Measurements from ENCODE around the gene TNIK. TPM values are rescaled to one million over a fixed set of nuclear protein-coding genes. Genes with fewer than 3 reads are reported as not detected.

TNIK gene
- total and polyA plus RNA-seq, 2 of the 13 experiments (the other 11 are each of a cell fraction or from before 2014, with no cell fraction given) = 0.15 to 0.22 TPM

DNA sequence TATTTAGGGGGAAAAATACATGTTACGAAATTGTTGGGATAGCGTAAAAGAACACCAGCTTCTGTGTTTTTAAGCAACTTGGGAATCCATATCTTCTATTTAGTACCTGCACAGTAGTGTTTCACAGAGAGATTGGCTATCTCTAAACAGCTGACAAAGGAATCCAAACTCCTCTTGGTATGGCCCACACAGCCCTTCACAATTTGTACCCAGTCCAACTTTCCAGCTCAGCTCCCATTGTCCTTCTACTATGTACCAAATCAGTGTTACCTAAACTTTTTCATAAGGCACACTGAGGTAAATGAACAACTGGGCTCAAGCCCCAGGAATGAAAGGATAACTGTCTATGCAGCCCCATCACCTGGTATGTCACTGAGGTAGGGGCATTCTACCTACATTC is 61.9 kb downstream of the TNIK start (continued):
- TF ChIP-seq RXRA (CRISPR knock-in tag; IDR thresholded peaks at IDR 0.05) = no peak

DNA sequence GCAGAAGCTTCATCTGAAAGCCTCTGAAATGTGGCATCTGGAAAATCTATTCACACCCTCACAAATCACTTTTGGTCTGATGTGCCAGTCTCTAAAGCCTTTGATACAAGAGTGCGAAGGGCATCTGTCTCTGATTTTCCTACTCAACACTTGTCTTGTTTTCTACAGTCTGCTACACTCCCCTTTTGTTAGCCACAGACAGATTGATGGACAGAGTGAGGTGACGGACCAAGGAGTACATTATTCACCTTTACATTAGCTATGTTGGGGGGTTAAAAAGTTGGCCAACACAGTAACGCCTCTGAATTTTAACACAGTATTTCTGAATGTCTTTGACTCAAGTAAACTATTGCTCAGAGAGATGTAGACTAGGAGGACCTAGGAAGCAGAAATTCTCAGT is 63.1 kb downstream of the TNIK start:
- Histone ChIP-seq H3K27ac (ENCODE audit: extremely low read length, insufficient read depth, low read length) (no peak overlapping the region), H3K27me3 (ENCODE audit: control insufficient read depth in 1 of 2, insufficient read depth in 2 of 2, low read length in 2 of 2) (no peaks in the 10 kb centered on the region; a peak in 1 of 5 replicates), H3K79me2 (ENCODE audit: insufficient read depth, low read length) (no peaks in the 10 kb centered on the region), H3K9me3 (ENCODE audit: low read length) (no peaks in the 10 kb centered on the region), H3K4me2 (ENCODE audit: low read depth, low read length) (no peak overlapping the region), H2AFZ (ENCODE audit: low read length) (no peak overlapping the region), H3K4me1 (ENCODE audit: insufficient read depth, low read length) (0 out of 2 replicates have a peak, but pooled peaks cover 7% of the 10 kb centered on the region), H3K36me3 (replicated peaks in 1 of 2; ENCODE audit: control insufficient read depth in 1 of 2, insufficient read depth in 2 of 2, low read length in 2 of 2) (no peaks in the 10 kb centered on the region), H3K9ac (ENCODE audit: insufficient read depth, low read depth, low read length) (no peak overlapping the region), H4K20me1 (ENCODE audit: insufficient read depth, low read length) (no peaks in the 10 kb centered on the region), H3K4me3 (replicated peaks in 1 of 3; ENCODE audit: insufficient read depth in 1 of 3, low read depth in 2 of 3, low read length in 3 of 3) (no peak overlapping the region)
- intact Hi-C loops (cut with micrococcal nuclease; ENCODE audit: unreplicated experiment) (no loop called here), in situ Hi-C loops (cut with HindIII; ENCODE audit: extremely low pct_ligation_motif_present, low pct_unique_long_range_greater_than_20kb) (no loop called here)
- 47% methylated on average over 3 of the region's 3 CpGs for WGBS (ENCODE audit: low lambda C conversion rate)
- ATAC-seq (no peak), DNase-seq (ENCODE audit: low spot score) (no peak), FAIRE-seq (no peak)
- ChIA-PET POLR2A (no interaction called here), CTCF (ENCODE audit: low intra/inter-chr PET ratio, low total read pairs) (no interaction called here)
- TF ChIP-seq HNRNPK (IDR thresholded peaks at IDR 0.05; ENCODE audit: low read depth, low read length, poor library complexity, severe bottlenecking) = no peak
- TF ChIP-seq FOSL1 (CRISPR knock-in tag; IDR thresholded peaks at IDR 0.05; ENCODE audit: borderline replicate concordance) = no peak
- no peak for TF ChIP-seq SMAD1 (CRISPR knock-in tag; IDR thresholded peaks at IDR 0.05; ENCODE audit: borderline replicate concordance, low read depth)
- TF ChIP-seq, protein P1, sequence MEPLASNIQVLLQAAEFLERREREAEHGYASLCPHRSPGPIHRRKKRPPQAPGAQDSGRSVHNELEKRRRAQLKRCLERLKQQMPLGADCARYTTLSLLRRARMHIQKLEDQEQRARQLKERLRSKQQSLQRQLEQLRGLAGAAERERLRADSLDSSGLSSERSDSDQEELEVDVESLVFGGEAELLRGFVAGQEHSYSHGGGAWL (CRISPR knock-in tag; IDR thresholded peaks at IDR 0.05) = no peak
- TF ChIP-seq ZC3H13 (CRISPR knock-in tag; IDR thresholded peaks at IDR 0.05) = no peak
- TF ChIP-seq NFIB (CRISPR knock-in tag; IDR thresholded peaks at IDR 0.05; ENCODE audit: borderline replicate concordance) = no peak
- TF ChIP-seq ZNF331 (CRISPR knock-in tag; IDR thresholded peaks at IDR 0.05) = no peak
- TF ChIP-seq MXD4 (CRISPR knock-in tag; IDR thresholded peaks at IDR 0.05) = no peak
- no peak for TF ChIP-seq CHCHD3 (CRISPR knock-in tag; IDR thresholded peaks at IDR 0.05)
- no peak for TF ChIP-seq HOXA5 (CRISPR knock-in tag; IDR thresholded peaks at IDR 0.05)
- TF ChIP-seq ZNF781 (CRISPR knock-in tag; IDR thresholded peaks at IDR 0.05; ENCODE audit: borderline replicate concordance, not compliant biosample characterization) = no peak
- TF ChIP-seq U2AF1 (optimal IDR thresholded peaks at IDR 0.05; ENCODE audit: low read depth, low read length) = no peak
- no peak for TF ChIP-seq ZNF496 (CRISPR knock-in tag; IDR thresholded peaks at IDR 0.05; ENCODE audit: insufficient replicate concordance)
- TF ChIP-seq ZIK1 (CRISPR knock-in tag; IDR thresholded peaks at IDR 0.05; ENCODE audit: borderline replicate concordance, low read depth) = no peak
- no peak for TF ChIP-seq ZNF136 (CRISPR knock-in tag; IDR thresholded peaks at IDR 0.05; ENCODE audit: low read depth)
- no peak for TF ChIP-seq ZNF598 (CRISPR knock-in tag; IDR thresholded peaks at IDR 0.05; ENCODE audit: borderline replicate concordance)
- no peak for TF ChIP-seq ZBTB7B (CRISPR knock-in tag; IDR thresholded peaks at IDR 0.05)
- TF ChIP-seq, protein P2, sequence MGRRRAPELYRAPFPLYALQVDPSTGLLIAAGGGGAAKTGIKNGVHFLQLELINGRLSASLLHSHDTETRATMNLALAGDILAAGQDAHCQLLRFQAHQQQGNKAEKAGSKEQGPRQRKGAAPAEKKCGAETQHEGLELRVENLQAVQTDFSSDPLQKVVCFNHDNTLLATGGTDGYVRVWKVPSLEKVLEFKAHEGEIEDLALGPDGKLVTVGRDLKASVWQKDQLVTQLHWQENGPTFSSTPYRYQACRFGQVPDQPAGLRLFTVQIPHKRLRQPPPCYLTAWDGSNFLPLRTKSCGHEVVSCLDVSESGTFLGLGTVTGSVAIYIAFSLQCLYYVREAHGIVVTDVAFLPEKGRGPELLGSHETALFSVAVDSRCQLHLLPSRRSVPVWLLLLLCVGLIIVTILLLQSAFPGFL (CRISPR knock-in tag; IDR thresholded peaks at IDR 0.05) = no peak
- TF ChIP-seq ZNF547 (CRISPR knock-in tag; IDR thresholded peaks at IDR 0.05) = no peak
- no peak for TF ChIP-seq GLI4 (CRISPR knock-in tag; IDR thresholded peaks at IDR 0.05; ENCODE audit: borderline replicate concordance)
- BruUV-seq (replicated peaks) = no TSS peak

Data from HepG2 (cell line).